OCI-LY1 (cell line): ENCODE data around the gene CH25H.

Experiments
- H2AFZ ChIP-seq: fragments of 200-600 bp; sonication (generic), shearing (Covaris generic); 2 replicates; pipeline ENCODE4 v1.6.0; 2014; ENCODE audit warnings: antibody characterized with exemption, mild to moderate bottlenecking, low read length
- H3F3A ChIP-seq: fragments of 200-600 bp; sonication (generic), shearing (Covaris generic); 2 replicates; pipeline ENCODE4 v1.6.0; 2014; ENCODE audit warnings: mild to moderate bottlenecking, antibody characterized with exemption, low read length, moderate library complexity; ENCODE audit not compliant: insufficient read depth
- H3K27ac ChIP-seq: fragments of 200-600 bp; sonication (generic); 2 replicates; pipeline ENCODE4 v1.5.1; 2014; ENCODE audit warnings: low read length, mixed run types, mild to moderate bottlenecking, low read depth; ENCODE audit not compliant: poor library complexity, severe bottlenecking
- H3K27me3 ChIP-seq: fragments of 200-600 bp; sonication (generic); 2 replicates; pipeline ENCODE4 v1.6.0; 2014; ENCODE audit warnings: antibody characterized with exemption, mild to moderate bottlenecking, low read length, moderate library complexity; ENCODE audit not compliant: insufficient read depth
- H3K36me3 ChIP-seq: fragments of 200-600 bp; sonication (generic); 2 replicates; pipeline ENCODE4 v1.6.1; 2014; ENCODE audit warnings: mild to moderate bottlenecking, antibody characterized with exemption, low read length, moderate library complexity, mixed read lengths; ENCODE audit not compliant: insufficient read depth
- H3K4me1 ChIP-seq: fragments of 200-600 bp; sonication (generic); 2 replicates; pipeline ENCODE4 v1.5.1; 2014; ENCODE audit warnings: mild to moderate bottlenecking, low read length, moderate library complexity; ENCODE audit not compliant: insufficient read depth, severe bottlenecking
- H3K4me2 ChIP-seq: fragments of 200-600 bp; sonication (generic), shearing (Covaris generic); 2 replicates; pipeline ENCODE4 v1.6.1; 2014; ENCODE audit warnings: low read length
- H3K4me3 ChIP-seq: fragments of 200-600 bp; sonication (generic); 2 replicates; pipeline ENCODE4 v1.5.1; 2014; ENCODE audit warnings: low read length, low read depth, mild to moderate bottlenecking, mixed read lengths; ENCODE audit not compliant: poor library complexity, severe bottlenecking
- H3K79me2 ChIP-seq: fragments of 200-600 bp; shearing (Covaris generic); 2 replicates; pipeline ENCODE4 v1.6.1; 2016; ENCODE audit warnings: mixed run types, low read length, mixed read lengths; ENCODE audit not compliant: insufficient read depth
- H3K9ac ChIP-seq: fragments of 200-600 bp; sonication (generic), shearing (Covaris generic); 2 replicates; pipeline ENCODE4 v1.6.1; 2014; ENCODE audit warnings: mild to moderate bottlenecking, low read length, mixed read lengths
- H3K9me2 ChIP-seq: fragments of 200-600 bp; sonication (generic), shearing (Covaris generic); 2 replicates; pipeline ENCODE4 v1.6.1; 2014; ENCODE audit warnings: low read depth, mild to moderate bottlenecking, low read length, mixed read lengths
- H3K9me3 ChIP-seq: fragments of 200-600 bp; shearing (Covaris generic); 2 replicates; pipeline ENCODE4 v1.6.1; 2014; ENCODE audit warnings: low read length, mixed read lengths
- H4K20me1 ChIP-seq: fragments of 200-600 bp; sonication (generic), shearing (Covaris generic); 2 replicates; pipeline ENCODE4 v1.6.0; 2016; ENCODE audit warnings: mild to moderate bottlenecking, low read length; ENCODE audit not compliant: insufficient read depth
- EZH2 ChIP-seq: fragments of 200-600 bp; sonication (generic), shearing (Covaris generic); IDR thresholded peaks from 2 replicates; pipeline ENCODE4 v1.8.0; 2017; ENCODE audit warnings: borderline replicate concordance, mixed run types, mild to moderate bottlenecking, antibody characterized with exemption, low read length, moderate library complexity, mixed read lengths
- TF ChIP-seq, protein P1 (sequence below): fragments of 200-600 bp; sonication (generic), shearing (Covaris generic); IDR thresholded peaks from 2 replicates; pipeline ENCODE4 v1.5.1; 2017; ENCODE audit warnings: mild to moderate bottlenecking, antibody characterized with exemption, low read length, moderate library complexity, mixed read lengths

CH25H gene

DNA sequence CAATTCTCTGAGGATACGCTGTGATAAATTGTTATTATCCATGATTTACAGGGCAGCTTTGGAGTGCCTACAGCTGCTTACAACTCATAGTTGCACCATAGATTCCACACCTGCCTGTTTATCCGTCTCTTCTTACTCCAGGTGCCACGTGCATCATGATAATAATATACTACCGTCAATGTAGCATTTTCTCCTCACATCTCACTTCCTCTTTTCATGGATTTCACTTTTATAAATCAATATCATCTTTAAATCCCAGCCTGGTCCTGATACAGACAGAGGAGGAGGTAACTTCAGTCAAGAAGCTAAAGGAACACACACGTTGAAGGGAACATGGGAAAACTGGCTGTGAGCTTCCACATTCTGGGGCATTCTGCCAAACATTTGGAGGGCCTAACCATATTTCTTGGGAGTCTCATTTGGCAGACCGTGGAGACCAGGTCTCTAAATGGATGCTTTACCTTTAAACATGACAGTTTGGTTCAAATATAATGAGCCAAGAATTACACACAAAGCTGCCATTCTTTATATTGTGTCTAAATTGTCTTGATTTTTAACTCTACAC lies 2.4 kb downstream of the CH25H start:
- H3K27me3 ChIP-seq, result no peaks in the 10 kb centered on the region
- no peak overlapping the region for H3K9ac ChIP-seq
- H2AFZ ChIP-seq, result no peak overlapping the region
- no peak overlapping the region for H3K4me3 ChIP-seq
- no peaks in the 10 kb centered on the region for H3F3A ChIP-seq
- no peak for TF ChIP-seq EZH2
- TF ChIP-seq, protein P1, sequence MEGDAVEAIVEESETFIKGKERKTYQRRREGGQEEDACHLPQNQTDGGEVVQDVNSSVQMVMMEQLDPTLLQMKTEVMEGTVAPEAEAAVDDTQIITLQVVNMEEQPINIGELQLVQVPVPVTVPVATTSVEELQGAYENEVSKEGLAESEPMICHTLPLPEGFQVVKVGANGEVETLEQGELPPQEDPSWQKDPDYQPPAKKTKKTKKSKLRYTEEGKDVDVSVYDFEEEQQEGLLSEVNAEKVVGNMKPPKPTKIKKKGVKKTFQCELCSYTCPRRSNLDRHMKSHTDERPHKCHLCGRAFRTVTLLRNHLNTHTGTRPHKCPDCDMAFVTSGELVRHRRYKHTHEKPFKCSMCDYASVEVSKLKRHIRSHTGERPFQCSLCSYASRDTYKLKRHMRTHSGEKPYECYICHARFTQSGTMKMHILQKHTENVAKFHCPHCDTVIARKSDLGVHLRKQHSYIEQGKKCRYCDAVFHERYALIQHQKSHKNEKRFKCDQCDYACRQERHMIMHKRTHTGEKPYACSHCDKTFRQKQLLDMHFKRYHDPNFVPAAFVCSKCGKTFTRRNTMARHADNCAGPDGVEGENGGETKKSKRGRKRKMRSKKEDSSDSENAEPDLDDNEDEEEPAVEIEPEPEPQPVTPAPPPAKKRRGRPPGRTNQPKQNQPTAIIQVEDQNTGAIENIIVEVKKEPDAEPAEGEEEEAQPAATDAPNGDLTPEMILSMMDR, result no peak
- no peaks in the 10 kb centered on the region for H4K20me1 ChIP-seq
- no peaks in the 10 kb centered on the region for H3K9me2 ChIP-seq
- H3K4me1 ChIP-seq, result no peaks in the 10 kb centered on the region
- H3K79me2 ChIP-seq, result no peaks in the 10 kb centered on the region
- no peak overlapping the region for H3K4me2 ChIP-seq
- no peaks in the 10 kb centered on the region for H3K9me3 ChIP-seq
- no peaks in the 10 kb centered on the region for H3K36me3 ChIP-seq
- no peak overlapping the region for H3K27ac ChIP-seq

DNA sequence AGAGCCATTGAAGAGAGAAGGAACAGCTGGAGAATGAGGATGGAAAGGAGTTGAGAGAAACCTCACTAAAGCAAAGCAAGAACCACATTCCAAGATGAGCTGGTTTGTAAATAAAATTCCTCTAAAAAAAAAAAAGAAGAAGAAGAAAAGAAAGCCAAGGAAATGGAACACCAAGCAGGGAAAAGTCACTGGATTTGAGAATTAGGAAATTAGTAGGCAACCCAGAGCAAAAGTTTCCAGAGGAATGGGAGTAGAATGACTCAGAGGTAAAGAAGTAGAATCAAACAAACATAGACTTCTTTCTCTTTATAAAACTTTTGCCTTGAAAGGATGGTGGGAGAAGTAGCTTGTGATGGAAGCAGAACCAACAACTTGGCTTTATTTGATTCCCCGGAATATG lies 3.9 kb downstream of the CH25H start:
- Histone ChIP-seq H3K9me3 (no peaks in the 10 kb centered on the region), H3K9ac (no peak overlapping the region), H3K36me3 (no peaks in the 10 kb centered on the region), H3K9me2 (no peaks in the 10 kb centered on the region), H3F3A (no peaks in the 10 kb centered on the region), H2AFZ (no peak overlapping the region), H3K27me3 (no peaks in the 10 kb centered on the region), H3K79me2 (no peaks in the 10 kb centered on the region), H3K4me2 (no peak overlapping the region), H4K20me1 (no peaks in the 10 kb centered on the region), H3K4me1 (no peaks in the 10 kb centered on the region), H3K4me3 (no peak overlapping the region), H3K27ac (no peak overlapping the region)
- TF ChIP-seq EZH2, result no peak
- TF ChIP-seq, protein P1, result no peak

DNA sequence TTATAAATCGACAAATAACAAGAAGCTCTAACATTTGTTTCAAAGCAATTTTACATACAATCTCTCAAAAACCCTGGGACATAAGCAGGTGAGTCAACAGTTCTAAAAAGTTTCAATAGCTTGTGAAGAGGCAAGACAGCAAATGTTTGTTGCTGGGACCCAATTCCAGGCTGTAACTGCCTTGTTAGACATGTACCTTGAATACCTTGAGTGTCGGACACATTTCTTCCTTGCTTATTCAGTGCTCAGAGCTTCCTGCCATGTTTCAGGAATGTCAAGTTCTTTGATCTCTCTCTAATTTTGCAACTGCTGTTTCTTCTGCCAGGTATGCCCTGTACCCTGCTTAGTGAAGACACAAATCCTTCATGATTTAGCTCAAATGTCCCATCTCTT lies 5.1 kb downstream of the CH25H start:
- no peaks in the 10 kb centered on the region for H3F3A ChIP-seq
- no peaks in the 10 kb centered on the region for H3K4me1 ChIP-seq
- H3K79me2 ChIP-seq, result no peaks in the 10 kb centered on the region
- H4K20me1 ChIP-seq, result no peaks in the 10 kb centered on the region
- H3K9me2 ChIP-seq, result no peaks in the 10 kb centered on the region
- no peak overlapping the region for H3K27ac ChIP-seq
- no peak overlapping the region for H3K4me2 ChIP-seq
- H3K27me3 ChIP-seq, result no peaks in the 10 kb centered on the region
- H3K9ac ChIP-seq, result no peak overlapping the region
- no peak for TF ChIP-seq EZH2
- TF ChIP-seq, protein P1, result no peak
- H3K9me3 ChIP-seq, result no peaks in the 10 kb centered on the region
- H3K36me3 ChIP-seq, result no peaks in the 10 kb centered on the region
- no peak overlapping the region for H3K4me3 ChIP-seq
- H2AFZ ChIP-seq, result no peak overlapping the region
